PFSK-1 (cell line): Measurements from ENCODE around the gene CHRNA1.

Experiments
- FOXP2 ChIP-seq: optimal IDR thresholded peaks from 2 replicates; pipeline ENCODE3; 2011; ENCODE audit warnings: borderline replicate concordance, control low read depth, inconsistent platforms; ENCODE audit not compliant: insufficient read depth; ENCODE audit errors: extremely low read length, extremely low read depth
- POLR2AphosphoS5 ChIP-seq: IDR thresholded peaks from 2 replicates; pipeline ENCODE4 v1.6.1; 2012; ENCODE audit warnings: low read depth, mild to moderate bottlenecking, control low read depth, low read length, moderate library complexity
- REST ChIP-seq, 2 experiments: IDR thresholded peaks; 2 replicates each; pipeline versions ENCODE4 v1.6.1 to v1.8.0; 2011 to 2012; ENCODE audit warnings: low read depth in 2 of 2, low read length in 2 of 2, control low read depth in 1 of 2, inconsistent platforms in 1 of 2, mild to moderate bottlenecking in 1 of 2, moderate library complexity in 1 of 2; ENCODE audit not compliant: insufficient read depth in 1 of 2
- SIN3A ChIP-seq: IDR thresholded peaks from 2 replicates; pipeline ENCODE4 v1.6.1; 2012; ENCODE audit warnings: mild to moderate bottlenecking, low read length, moderate library complexity, borderline replicate concordance; ENCODE audit not compliant: insufficient read depth
- TAF1 ChIP-seq: IDR thresholded peaks from 2 replicates; pipeline ENCODE4 v1.6.1; 2012; ENCODE audit warnings: low read length, control low read depth, borderline replicate concordance; ENCODE audit not compliant: insufficient read depth

Gene CHRNA1

GRCh38 chr2:174745142-174745541, 19.1 kb downstream of the CHRNA1 start:
- TF ChIP-seq POLR2AphosphoS5 = no peak
- no peak for TF ChIP-seq TAF1
- no peak for TF ChIP-seq REST (IDR thresholded peaks at IDR 0.05; ENCODE audit: insufficient read depth in 1 of 2, low read depth in 2 of 2, low read length in 2 of 2)

- TF ChIP-seq FOXP2 (no peak), TAF1 (no peak), SIN3A (no peak), POLR2AphosphoS5 (no peak), REST (IDR thresholded peaks at IDR 0.05; ENCODE audit: insufficient read depth in 1 of 2, low read depth in 2 of 2, low read length in 2 of 2) (no peak)
These were observed 20.2 kb downstream of the CHRNA1 start for GRCh38 chr2:174744111-174744510.

- TF ChIP-seq POLR2AphosphoS5 (no peak), TAF1 (no peak), FOXP2 (no peak), SIN3A (no peak), REST (IDR thresholded peaks at IDR 0.05; ENCODE audit: insufficient read depth in 1 of 2, low read depth in 2 of 2, low read length in 2 of 2) (no peak)
These were observed 23.6 kb downstream of the CHRNA1 start for GRCh38 chr2:174740721-174741120.

- TF ChIP-seq REST (IDR thresholded peaks at IDR 0.05; ENCODE audit: insufficient read depth in 1 of 2, low read depth in 2 of 2, low read length in 2 of 2) (no peak), TAF1 (no peak), POLR2AphosphoS5 (no peak), SIN3A (no peak), FOXP2 (no peak)
These were observed 25.4 kb downstream of the CHRNA1 start for GRCh38 chr2:174738841-174739240.

GRCh38 chr2:174731546-174731945, 32.7 kb downstream of the CHRNA1 start:
- TF ChIP-seq POLR2AphosphoS5 (no peak), SIN3A (no peak), FOXP2 (no peak), TAF1 (no peak)
